NCI-H146 treated with DMSO at 0.1 percent for 48 hours (cell line): ENCODE data around the gene RNPEP.
A peak's percentile ranks its signal among the peaks of the same experiment; 100 is the strongest.
"Not testable (repeated sequence)": the region's sequence is repeated elsewhere in the genome, so short reads cannot be mapped to it uniquely, and the experiment has no call there.

Source experiments
- DNase-seq: peaks from one replicate; lab custom pipeline; 2025; ENCODE audit not compliant: unreplicated experiment; lab: John Stamatoyannopoulos, UW

Gene RNPEP

GRCh38 chr1:202009326-202010179 is 27.1 kb downstream of the RNPEP start:
- peak; percentile 78 for DNase-seq

- DNase-seq, result peak; percentile 88
Measured at GRCh38 chr1:202010180-202011015, 27.9 kb downstream of the RNPEP start, which contains the start of gene ELF3. TSS of gene ELF3 (plus strand) at chr1:202010587. CDS start at chr1:202011137, 550 bp downstream.

- no peak for DNase-seq
Measured at GRCh38 chr1:202011994-202012393, 29.5 kb downstream of the RNPEP start.

GRCh38 chr1:202012544-202013478 is 30.4 kb downstream of the RNPEP start:
- DNase-seq, result no peak

GRCh38 chr1:202013603-202014002 is 31.2 kb downstream of the RNPEP start:
- no peak for DNase-seq

- DNase-seq, result no peak
Measured at GRCh38 chr1:202014060-202014459, 31.6 kb downstream of the RNPEP start.

- no peak for DNase-seq
Measured at GRCh38 chr1:202014915-202015661, 32.6 kb downstream of the RNPEP start.

GRCh38 chr1:202015662-202015937 is 33.2 kb downstream of the RNPEP start:
- DNase-seq, result no peak

GRCh38 chr1:202016022-202016810 is 33.8 kb downstream of the RNPEP start:
- DNase-seq, result no peak

- no peak for DNase-seq
Measured at GRCh38 chr1:202016811-202017748, 34.6 kb downstream of the RNPEP start.

- DNase-seq, result peak; percentile 52
Measured at GRCh38 chr1:202017749-202018467, 35.5 kb downstream of the RNPEP start.

- DNase-seq, result peak; percentile 83
Measured at GRCh38 chr1:202018468-202019234, 36.2 kb downstream of the RNPEP start.

GRCh38 chr1:202019235-202019558 is 36.7 kb downstream of the RNPEP start:
- DNase-seq, result not testable (repeated sequence)

GRCh38 chr1:202023001-202023433 is 40.6 kb downstream of the RNPEP start:
- peak; percentile 89 for DNase-seq

GRCh38 chr1:202029171-202029665 is 46.8 kb downstream of the RNPEP start:
- peak; percentile 64 for DNase-seq

- DNase-seq, result no peak
Measured at GRCh38 chr1:202029727-202030126, 47.3 kb downstream of the RNPEP start.

GRCh38 chr1:202031796-202032195 is 49.3 kb downstream of the RNPEP start:
- no peak for DNase-seq
